H1 (cell line): ENCODE measurements around the gene PHC3.

Source experiments
- ATF2 ChIP-seq: IDR thresholded peaks from 2 replicates; pipeline ENCODE4 v1.6.1; 2012; ENCODE audit warnings: low read length, inconsistent platforms
- CTCF ChIP-seq, 3 experiments: IDR thresholded peaks; 1 replicate in 2 of 3; 2 replicates in 1 of 3; pipeline versions ENCODE4 v1.5.1 to v1.6.1; 2011; ENCODE audit warnings: low read length in 3 of 3, mild to moderate bottlenecking in 3 of 3, inconsistent platforms in 2 of 3, low read depth in 1 of 3, moderate library complexity in 1 of 3; ENCODE audit not compliant: insufficient read depth in 1 of 3; ENCODE audit errors: control extremely low read depth in 1 of 3
- EZH2 ChIP-seq: fragments of 200-600 bp; sonication (generic); IDR thresholded peaks from 2 replicates; pipeline ENCODE4 v1.7.1; 2012; ENCODE audit warnings: low read depth, mild to moderate bottlenecking, moderate library complexity, low read length, inconsistent platforms; ENCODE audit not compliant: severe bottlenecking
- JUND ChIP-seq: IDR thresholded peaks from 2 replicates; pipeline ENCODE4 v1.6.1; 2011; ENCODE audit warnings: mild to moderate bottlenecking, improper control_type of control experiment, low read length
- POLR2A ChIP-seq, 2 experiments: IDR thresholded peaks; 1 replicate in 1 of 2; 2 replicates in 1 of 2; pipeline ENCODE4 v1.6.1; 2011; ENCODE audit warnings: low read depth in 2 of 2, low read length in 2 of 2, mild to moderate bottlenecking in 2 of 2; ENCODE audit errors: control extremely low read depth in 1 of 2
- POLR2AphosphoS5 ChIP-seq: IDR thresholded peaks from 2 replicates; pipeline ENCODE4 v1.6.1; 2011; ENCODE audit warnings: low read depth, low read length
- SIN3A ChIP-seq, 2 experiments: IDR thresholded peaks in 1 of 2; conservative IDR thresholded peaks in 1 of 2; 2 replicates each; pipeline ENCODE4 v1.6.1; 2011 to 2012; ENCODE audit warnings: low read length in 2 of 2, improper control_type of control experiment in 1 of 2, low read depth in 1 of 2, mild to moderate bottlenecking in 1 of 2
- SIX5 ChIP-seq: IDR thresholded peaks from 2 replicates; pipeline ENCODE4 v1.6.1; 2011; ENCODE audit warnings: mild to moderate bottlenecking, low read depth, low read length

- TF ChIP-seq JUND (no peak), POLR2A (IDR thresholded peaks at IDR 0.05; ENCODE audit: control extremely low read depth in 1 of 2, low read depth in 2 of 2, low read length in 2 of 2) (no peak), SIX5 (no peak), POLR2AphosphoS5 (no peak), CTCF (IDR thresholded peaks at IDR 0.05; ENCODE audit: control extremely low read depth in 1 of 3, insufficient read depth in 1 of 3, low read depth in 1 of 3, low read length in 3 of 3) (no peak), EZH2 (no peak), SIN3A (conservative IDR thresholded peaks at IDR 0.05 in 1 of 2, IDR thresholded peaks at IDR 0.05 in 1 of 2; ENCODE audit: low read depth in 1 of 2, low read length in 2 of 2) (no peak), ATF2 (no peak)
Observed at GRCh38 chr3:170052398-170052797, 129.1 kb downstream of the PHC3 start.
